Cardiac septum (tissue), 1 donor: ENCODE results near the gene KIF5B. TPM values are rescaled to one million over a fixed set of nuclear protein-coding genes. Genes with fewer than 3 reads are reported as not detected.
"Not testable (repeated sequence)": the region's sequence is repeated elsewhere in the genome, so short reads cannot be mapped to it uniquely, and the experiment has no call there.

Experiments used
- DNase-seq: peaks from one replicate; pipeline ENCODE4 v3.0.0-alpha.2; 2020; ENCODE audit warnings: low spot score
- intact Hi-C: fragments of 100-400 bp; cut with DNase I; formaldehyde crosslinking; loops from one replicate; pipeline ENCODE4 v1.14.0; 2022
- total RNA-seq: library from RNA; stranded (reverse); fragmentation: NEBNext Ultra II Directional; extraction: Animal tissue kit (Norgen Biotek cat#: 25700); gene quantifications from one replicate; pipeline ENCODE4 v1.2.1, GENCODE V29; 2021
- donor health status: DM: no; HTN: no; CAD: no.

The KIF5B gene
- total RNA-seq, 1 donor from 2014 or later = 181 TPM

DNA sequence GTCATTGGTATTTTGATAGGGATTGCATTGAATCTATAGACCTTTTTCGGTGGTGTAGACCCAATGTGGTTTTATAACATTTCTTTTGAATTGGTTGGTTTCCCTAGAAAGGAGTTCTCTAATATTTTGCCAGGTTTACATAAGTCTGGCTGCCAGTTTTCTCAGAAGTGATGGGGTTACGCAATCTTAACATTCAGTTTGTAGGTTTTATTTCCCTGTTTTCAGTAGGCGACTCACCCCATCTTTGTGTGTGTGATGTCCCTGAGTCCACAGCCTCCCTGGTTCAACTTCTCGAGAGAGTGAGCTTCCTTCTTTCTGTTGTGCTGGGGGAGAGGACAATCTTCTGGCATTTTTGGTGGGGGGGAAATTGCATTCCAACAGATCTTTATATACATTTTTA is 9.6 kb upstream of the KIF5B start:
- intact Hi-C loops = loop anchor here (10.0 kb wide), 1 partner anchor 129 kb away; no protein-coding TSS in a partner anchor
- no peak for DNase-seq

DNA sequence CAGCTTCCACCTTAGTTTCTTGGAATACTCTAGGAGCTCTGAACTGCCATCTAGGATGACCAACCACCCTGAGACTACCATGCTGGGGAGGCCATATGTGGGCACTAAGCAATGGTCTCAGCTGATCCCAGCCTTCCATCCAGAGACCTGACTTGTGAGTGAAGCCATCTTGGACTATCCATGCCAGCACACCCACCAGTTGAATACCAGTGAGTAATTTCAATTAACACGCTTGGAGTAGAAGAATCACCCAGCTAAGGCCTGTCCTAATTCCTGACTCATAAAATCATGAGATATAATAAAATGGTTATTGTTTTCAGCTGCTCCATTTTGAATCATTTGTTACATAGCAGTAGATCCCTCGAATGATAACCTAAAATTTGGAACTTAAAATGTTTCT is 5.2 kb upstream of the KIF5B start:
- DNase-seq = no peak
- intact Hi-C loops = loop anchor here (10.0 kb wide), 1 partner anchor 133 kb away; no protein-coding TSS in a partner anchor

DNA sequence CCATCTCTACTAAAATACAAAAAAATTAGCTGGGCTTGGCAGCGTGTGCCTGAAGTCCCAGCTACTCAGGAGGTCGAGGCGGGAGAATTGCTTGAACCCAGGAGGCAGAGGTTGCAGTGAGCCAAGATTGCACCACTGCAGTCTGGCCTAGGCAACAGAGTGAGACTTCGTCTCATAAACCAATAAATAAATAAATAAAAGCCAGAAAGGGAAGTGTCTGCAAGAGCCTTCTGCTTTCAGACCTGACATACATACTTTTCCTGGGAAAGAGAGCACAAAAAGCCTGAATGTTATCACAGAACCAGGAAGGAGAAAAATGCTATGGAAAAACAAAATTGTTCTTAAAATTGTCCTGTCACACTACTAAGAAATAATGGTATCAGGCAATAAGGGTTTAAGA is 4.1 kb upstream of the KIF5B start:
- no peak for DNase-seq
- intact Hi-C loops = loop anchor here (10.0 kb wide), 1 partner anchor 134 kb away; no protein-coding TSS in a partner anchor

DNA sequence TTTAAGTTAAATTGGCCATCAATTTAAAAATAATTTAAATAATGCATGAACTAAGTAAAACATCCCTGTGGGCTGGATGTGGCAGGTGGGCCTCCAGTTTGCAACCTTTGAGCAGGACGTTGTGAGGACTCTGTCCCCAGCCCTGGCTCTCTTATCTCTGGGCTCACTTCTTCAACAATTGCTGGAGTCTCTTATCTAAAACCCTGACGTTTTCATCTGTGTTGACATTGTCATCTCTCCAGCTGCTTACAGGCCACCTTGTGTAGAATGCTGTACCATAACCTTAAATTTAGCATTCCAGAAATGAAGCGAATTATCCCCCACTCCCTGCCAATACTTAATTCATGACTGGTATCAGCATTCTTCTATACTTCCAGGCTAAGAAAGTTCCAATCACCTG is 3.2 kb upstream of the KIF5B start:
- intact Hi-C loops = loop anchor here (5.0 to 10.0 kb wide), 3 partner anchors 83 to 315 kb away; partner anchors contain the start of gene EPC1
- DNase-seq = no peak

DNA sequence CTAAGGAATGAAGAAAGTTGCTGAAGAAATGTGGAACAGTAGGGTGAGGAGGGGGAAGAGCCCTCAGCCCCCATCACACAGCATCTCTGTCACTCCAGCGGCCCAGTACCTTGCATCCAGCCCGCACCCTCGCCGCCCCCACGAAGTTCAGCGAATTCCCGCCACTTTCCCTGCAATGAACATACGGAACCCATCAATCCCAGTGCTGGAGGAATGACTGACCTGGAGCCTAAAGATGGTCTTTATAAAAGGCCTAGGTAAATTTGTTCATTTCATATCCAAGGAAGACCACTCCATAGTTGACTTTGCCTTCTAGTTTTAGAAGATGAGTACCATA is 779 bp upstream of the KIF5B start:
- intact Hi-C loops = loop anchor here (5.0 to 10.0 kb wide), 3 partner anchors 85 to 318 kb away; partner anchors contain the start of gene EPC1
- no peak for DNase-seq

DNA sequence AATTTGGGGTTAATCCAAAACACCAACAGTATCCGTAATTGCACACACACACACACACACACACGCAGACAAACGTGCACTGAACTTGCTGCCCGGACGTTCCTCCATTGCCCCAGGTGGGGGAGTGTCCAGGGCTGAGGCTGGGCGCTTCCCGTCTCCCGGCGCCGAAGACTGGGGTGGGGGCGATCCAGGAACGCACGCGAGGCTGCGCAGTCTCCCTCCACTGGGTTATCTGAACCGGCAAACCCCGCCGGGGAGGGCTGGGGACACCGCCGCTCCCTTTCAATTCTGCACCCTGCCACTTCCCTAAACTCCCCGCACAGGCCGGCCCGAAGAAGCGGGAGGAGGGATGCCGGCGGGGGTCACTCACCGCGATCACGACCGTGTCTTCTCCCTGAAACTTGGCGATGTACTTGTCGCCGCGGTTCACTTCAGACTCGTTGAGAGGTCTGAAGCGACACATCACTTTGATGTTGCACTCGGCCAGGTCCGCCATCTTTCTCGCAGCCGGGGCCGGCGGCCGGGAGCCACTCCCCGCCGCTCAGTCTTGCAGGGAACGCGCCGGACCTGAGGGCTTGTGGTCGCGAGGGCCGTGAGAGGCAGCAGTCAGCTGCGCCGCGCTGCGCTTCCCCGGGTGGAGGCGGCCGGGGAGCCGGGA is 618 bp downstream of the KIF5B start:
- peak; percentile 90 for DNase-seq
- intact Hi-C loops = loop anchor here (5.0 to 10.0 kb wide), 3 partner anchors 87 to 319 kb away; partner anchors contain the start of gene EPC1

DNA sequence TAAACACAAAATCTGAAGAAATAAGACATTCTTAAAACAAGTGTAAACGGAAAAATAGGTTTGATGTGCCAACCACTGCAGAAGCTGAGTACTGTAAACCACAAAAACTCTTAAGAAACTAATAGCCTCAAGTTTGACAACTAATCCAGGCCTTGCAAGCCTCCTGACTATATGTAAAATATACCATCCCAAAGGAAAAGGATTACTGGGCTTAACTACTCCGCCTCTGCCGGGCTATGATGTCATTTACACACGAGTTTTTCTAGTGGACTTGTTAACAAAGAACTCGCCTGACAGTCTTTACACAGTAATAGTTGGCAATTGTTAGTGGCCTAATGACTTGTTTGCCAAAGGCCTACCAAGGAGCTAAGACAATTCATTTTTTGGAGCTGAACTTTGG is 2.1 kb downstream of the KIF5B start:
- DNase-seq = no peak
- intact Hi-C loops = loop anchor here (10.0 kb wide), 1 partner anchor 321 kb away; no protein-coding TSS in a partner anchor

DNA sequence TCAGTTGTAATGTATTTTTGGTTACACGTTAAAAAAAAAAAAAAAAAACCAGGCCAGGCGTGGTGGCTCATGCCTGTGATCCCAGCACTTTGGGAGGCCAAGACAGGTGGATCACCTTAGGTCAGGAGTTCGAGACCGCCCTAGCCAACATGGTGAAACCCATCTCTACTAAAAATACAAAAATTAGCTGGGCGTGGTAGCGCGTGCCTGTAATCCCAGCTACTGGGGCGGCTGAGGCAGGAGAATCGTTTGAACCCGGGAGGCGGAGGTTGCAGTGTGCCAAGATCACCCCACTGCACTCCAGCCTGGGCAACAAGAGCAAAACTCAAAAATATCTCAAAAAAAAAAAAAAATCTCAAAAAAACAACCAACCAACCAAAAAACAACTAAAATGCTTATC is 2.8 kb downstream of the KIF5B start:
- DNase-seq = not testable (repeated sequence)
- intact Hi-C loops = loop anchor here (10.0 kb wide), 1 partner anchor 321 kb away; no protein-coding TSS in a partner anchor

DNA sequence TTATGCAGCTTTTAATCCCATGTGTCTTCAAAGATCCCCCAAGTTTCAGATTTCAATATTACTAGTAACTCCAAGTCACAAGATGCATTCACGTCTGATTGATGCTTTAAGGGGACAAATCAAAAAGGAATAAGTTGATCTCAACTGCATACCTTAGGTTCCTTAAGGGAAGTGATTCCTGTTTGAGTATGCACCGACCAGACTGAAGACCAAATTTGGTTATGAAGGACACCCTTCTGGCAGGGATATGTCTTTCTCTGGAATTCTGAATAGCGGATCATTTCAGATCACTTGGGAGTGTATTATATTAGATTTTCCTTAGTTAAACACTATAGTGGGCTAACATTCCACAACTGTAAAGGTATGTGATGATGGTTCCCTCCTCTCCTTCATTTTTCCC is 4.3 kb downstream of the KIF5B start:
- no peak for DNase-seq
- intact Hi-C loops = loop anchor here (10.0 kb wide), 1 partner anchor 323 kb away; no protein-coding TSS in a partner anchor

DNA sequence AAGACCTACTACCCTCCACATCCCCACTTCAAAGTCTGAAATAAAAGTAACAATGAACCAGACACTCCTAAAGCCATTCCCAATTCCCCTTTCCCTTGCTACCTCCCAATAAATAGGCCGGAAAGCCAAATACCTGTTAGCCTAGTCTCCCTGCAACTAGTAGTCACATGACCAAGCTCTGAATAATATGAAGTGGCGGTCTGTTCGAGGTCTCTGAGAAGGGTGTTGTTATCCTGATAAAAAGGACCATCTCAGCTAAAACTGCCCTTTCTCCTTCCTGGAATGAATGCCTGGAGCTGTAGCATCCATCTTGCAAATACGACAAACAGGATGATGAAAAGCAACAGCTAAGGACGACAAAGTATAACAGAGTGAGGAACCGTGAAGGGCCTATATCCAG is 6.0 kb downstream of the KIF5B start:
- no peak for DNase-seq
- intact Hi-C loops = loop anchor here (10.0 kb wide), 1 partner anchor 325 kb away; no protein-coding TSS in a partner anchor

DNA sequence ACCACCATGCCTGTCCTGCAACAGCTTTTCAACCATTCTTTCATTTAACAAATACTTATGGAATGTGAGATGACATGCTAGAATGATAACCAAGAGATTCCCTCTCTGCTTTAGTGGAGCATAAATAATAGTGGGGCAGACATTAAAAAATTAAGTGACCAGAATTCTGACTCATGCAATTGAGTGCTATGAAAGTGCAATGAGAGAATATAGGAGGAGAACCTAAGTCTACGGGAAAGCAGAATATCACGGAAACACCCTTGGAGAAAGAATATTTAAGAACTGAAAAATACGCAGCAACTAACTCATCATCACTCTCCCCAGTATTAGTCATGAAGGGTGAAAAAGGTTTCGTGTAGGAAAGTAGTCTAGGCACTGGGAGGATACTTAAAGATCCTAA is 7.1 kb downstream of the KIF5B start:
- intact Hi-C loops = no loop called here
- DNase-seq = no peak

DNA sequence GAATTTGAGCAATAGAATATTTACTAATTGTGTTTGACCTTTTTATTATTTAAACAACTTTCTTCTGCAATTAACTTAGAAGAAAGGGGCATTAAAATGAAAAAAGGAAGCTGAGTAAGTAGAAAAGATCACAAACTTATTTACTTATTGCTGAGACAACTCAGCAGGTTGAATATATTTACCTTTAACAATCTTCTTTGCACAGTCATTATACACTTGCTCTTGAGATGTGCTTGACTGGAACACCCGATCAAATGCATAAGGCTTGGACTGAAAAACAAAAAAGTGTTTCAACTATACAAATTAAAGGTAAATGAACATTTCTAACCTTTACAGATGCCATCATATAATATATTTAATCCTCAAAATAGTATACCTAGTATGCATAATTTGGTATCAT is 7.9 kb downstream of the KIF5B start:
- no peak for DNase-seq
- intact Hi-C loops = no loop called here

DNA sequence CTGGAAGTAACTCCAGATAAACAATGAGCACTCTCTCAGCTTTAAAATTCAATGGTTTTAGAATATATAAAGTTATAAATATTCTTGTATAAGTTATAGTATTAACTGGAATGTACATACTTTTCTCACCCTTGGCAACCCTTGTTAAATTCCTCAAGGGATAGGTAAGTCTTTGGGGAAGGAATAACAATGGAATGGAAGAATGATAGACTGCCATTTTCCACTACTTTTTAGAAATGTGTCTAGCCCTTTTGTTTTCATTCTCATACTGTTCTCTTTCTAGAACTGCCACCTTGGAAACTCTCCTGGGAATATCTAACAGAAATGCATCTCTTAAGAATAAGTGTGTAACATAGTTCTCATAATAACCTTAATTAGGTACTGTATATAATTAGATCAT is 8.3 kb downstream of the KIF5B start:
- intact Hi-C loops = no loop called here
- no peak for DNase-seq

DNA sequence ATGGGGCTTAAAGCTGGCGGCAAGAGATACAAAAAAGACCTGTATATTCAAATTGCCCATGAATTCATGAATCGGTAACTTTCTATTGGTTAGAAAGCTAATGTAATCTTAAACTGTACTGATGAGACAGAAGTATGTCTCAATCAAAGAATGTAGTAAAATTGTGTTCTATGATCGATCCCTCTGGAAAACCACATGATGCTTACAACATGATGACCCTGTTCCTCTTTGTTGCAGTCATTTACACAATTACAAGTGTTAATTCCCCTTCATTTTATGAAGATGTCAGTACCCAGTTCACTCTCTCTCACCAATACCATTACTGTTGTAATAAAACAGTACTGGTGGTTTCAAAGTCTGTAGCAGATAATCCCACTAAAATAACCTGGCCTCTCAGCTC is 10.1 kb downstream of the KIF5B start:
- intact Hi-C loops = no loop called here
- DNase-seq = no peak

DNA sequence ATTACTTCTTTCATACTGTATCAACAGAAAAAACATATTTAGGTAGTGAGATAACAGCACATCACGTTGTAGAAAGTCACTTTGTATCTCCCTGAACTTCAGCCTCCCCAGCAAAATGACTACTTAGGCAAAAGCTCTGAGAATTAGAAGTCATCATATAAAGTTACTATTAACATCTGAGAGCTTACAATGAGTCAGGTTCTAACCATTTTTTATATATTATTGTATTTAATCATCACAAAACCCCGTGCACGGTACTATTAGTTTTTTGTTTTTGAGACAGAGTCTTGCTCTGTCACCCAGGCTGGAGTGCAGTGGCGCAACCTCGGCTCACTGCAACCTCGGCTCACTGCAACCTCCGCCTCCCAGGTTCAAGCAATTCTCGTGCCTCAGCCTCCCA is 13.5 kb downstream of the KIF5B start:
- intact Hi-C loops, DNase-seq: not testable (repeated sequence)

DNA sequence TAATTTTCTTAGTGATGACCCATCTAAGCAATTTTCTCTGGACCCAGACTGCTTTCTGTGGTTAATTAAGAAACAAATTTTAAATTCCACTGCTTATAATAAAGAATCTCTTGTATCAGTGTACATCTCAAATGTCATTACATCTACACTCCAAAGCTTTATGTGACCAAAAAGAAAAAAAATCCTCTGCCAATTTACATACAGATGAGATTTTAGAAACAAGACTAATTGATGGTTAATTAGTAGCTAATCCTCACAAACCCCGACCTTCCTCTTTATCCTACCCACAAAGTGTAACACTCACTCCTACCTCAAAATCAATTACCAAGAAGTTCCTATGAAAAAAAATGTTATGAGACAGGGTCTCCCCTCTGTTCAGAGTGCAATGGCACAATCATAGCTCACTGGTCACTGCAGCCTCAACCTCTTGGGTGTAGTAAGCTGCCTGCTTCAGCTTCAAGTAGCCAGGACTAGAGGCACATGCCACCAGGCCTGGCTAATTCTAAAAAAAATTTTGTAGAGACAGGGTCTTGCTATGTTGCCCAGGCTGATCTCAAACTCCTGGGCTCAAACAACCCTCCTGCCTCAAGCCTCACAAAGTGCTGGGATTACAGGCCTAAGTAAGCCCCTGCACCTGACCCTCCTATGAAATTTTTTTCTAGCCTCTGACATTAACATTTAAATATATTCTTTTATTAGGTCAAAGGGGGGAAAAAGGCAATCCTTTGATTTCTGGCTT is 14.8 kb downstream of the KIF5B start:
- intact Hi-C loops = no loop called here
- DNase-seq = no peak

DNA sequence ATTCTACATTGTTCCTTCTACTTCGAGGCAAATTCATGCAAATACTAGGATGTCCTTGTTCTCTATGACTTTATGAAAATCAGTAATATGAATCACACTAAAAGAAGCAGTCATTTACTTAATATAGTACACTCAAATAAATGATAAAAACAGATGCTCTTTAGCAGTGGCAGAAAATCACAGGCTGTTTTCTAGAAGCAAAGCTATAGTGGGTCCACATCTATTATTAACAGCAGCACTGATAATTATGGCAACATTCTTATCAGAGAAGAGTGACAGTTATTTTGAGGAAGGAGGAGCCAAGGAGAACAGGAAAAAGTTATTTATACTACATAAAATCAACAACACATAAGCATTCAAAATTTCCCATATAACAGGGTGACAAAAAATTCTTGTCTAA is 16.5 kb downstream of the KIF5B start:
- no peak for DNase-seq
- intact Hi-C loops = no loop called here

DNA sequence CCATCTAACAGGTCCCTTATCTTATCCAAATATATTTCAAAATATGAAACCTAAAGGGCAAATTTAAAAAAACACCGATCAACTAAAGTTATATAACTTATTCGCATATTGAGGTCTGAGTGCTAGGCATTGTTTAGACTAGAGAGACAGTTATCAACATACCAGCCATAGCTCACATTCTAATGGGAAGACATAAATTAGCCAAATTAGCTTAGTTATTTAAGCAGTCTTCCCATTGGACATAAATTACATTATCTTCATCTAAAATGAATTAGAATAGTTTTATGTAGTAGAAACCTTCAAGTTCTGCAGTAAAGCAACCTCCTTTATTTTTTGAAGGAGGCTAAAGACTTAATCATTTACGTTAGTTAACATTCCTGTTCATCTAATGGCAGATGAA is 17.4 kb downstream of the KIF5B start:
- DNase-seq = no peak
- intact Hi-C loops = no loop called here

DNA sequence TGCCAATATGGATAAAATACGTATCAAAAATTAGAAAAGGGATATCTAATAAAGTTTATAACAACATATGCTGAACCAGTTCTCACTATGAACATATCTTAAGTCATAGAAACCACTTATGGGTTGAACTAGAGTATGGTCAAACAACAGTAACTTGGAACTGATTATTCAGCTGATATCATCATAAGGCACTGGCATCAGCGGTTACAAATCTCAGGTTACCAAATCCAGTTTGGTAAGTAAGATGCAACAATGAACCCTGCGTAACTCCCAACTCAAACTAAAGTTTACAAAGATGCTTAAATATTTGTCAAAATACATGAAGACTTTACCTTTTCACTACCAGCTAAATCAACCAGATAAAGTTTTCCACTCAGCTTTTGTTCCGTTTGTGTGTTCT is 19.3 kb downstream of the KIF5B start:
- intact Hi-C loops = no loop called here
- DNase-seq = no peak

DNA sequence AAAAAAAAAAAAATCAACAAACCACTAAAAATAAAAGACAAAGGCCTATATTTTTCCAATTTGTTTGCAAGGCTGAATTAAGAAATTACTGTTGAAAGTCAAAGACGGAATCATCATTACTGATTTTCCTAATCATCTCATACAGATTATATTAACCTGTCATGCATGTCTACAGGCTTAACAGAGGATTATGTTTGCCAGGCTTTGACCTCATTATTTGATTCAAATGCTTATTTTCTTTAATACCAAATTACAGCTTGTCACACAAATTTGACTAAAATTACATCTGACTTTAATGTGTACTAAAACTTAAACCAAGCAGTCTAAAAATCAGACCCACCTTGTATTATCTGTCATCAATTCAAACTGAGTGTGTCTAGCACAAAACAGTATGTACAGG is 21.2 kb downstream of the KIF5B start:
- intact Hi-C loops = no loop called here
- DNase-seq = no peak

DNA sequence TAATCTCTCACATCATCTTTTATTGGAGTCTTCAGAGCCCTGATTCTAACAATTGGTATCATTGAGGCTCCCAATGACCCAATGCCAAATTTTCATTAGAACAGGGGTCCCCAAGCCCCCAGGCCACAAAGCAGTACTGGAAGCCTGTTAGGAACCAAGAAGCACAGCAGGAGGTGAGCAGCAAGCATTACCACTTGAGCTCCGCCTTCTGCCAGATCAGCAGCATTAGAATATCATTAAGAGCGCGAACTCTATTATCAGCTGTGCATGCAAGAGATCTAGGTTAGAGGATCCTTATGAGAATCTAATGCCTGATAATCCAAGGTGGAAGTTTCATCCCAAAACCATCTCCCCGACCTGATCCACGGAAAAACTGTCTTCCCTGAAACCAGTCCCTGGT is 23.1 kb downstream of the KIF5B start:
- no peak for DNase-seq
- intact Hi-C loops = no loop called here
